DOHH2 (cell line): ENCODE results near the gene MEF2A.

ENCODE experiments used
- H3F3A ChIP-seq: fragments of 200-600 bp; sonication (generic), shearing (Covaris generic); 2 replicates; pipeline ENCODE4 v1.6.0; 2016; ENCODE audit warnings: antibody characterized with exemption, mild to moderate bottlenecking; ENCODE audit not compliant: control insufficient read depth, insufficient read depth
- H3K27ac ChIP-seq: fragments of 200-600 bp; sonication (generic); 2 replicates; pipeline ENCODE4 v1.5.1; 2014; ENCODE audit warnings: low read depth, mild to moderate bottlenecking, low read length, moderate library complexity
- H3K27me3 ChIP-seq: fragments of 200-600 bp; sonication (generic); 2 replicates; pipeline ENCODE4 v1.6.1; 2014; ENCODE audit warnings: mild to moderate bottlenecking, low read length, mixed read lengths; ENCODE audit not compliant: control insufficient read depth
- H3K36me3 ChIP-seq: fragments of 200-600 bp; sonication (generic); 2 replicates; pipeline ENCODE4 v1.6.1; 2014; ENCODE audit warnings: mild to moderate bottlenecking, low read length, moderate library complexity, mixed read lengths; ENCODE audit not compliant: control insufficient read depth
- H3K4me1 ChIP-seq: fragments of 200-600 bp; sonication (generic); 2 replicates; pipeline ENCODE4 v1.6.1; 2014; ENCODE audit warnings: mild to moderate bottlenecking, low read length, mixed read lengths; ENCODE audit not compliant: control insufficient read depth
- H3K4me2 ChIP-seq: fragments of 200-600 bp; sonication (generic); 2 replicates; pipeline ENCODE4 v1.6.0; 2014; ENCODE audit warnings: mild to moderate bottlenecking, low read length, moderate library complexity
- H3K4me3 ChIP-seq: fragments of 200-600 bp; sonication (generic); 2 replicates; pipeline ENCODE4 v1.5.1; 2014; ENCODE audit warnings: mild to moderate bottlenecking, low read length, mixed read lengths
- H3K79me2 ChIP-seq: fragments of 200-600 bp; sonication (generic); 2 replicates; pipeline ENCODE4 v1.6.1; 2014; ENCODE audit warnings: mild to moderate bottlenecking, low read length, mixed read lengths; ENCODE audit not compliant: control insufficient read depth
- H3K9me2 ChIP-seq: fragments of 200-600 bp; sonication (generic); replicated peaks from 2 replicates; pipeline ENCODE4 v1.6.1; 2014; ENCODE audit warnings: mild to moderate bottlenecking, low read length, mixed read lengths; ENCODE audit not compliant: control insufficient read depth
- H3K9me3 ChIP-seq: fragments of 200-600 bp; sonication (generic); 2 replicates; pipeline ENCODE4 v1.6.1; 2014; ENCODE audit warnings: antibody characterized with exemption, low read length, mixed read lengths; ENCODE audit not compliant: control insufficient read depth, insufficient read depth
- H4K20me1 ChIP-seq: fragments of 200-600 bp; sonication (generic); 2 replicates; pipeline ENCODE4 v1.6.0; 2014; ENCODE audit warnings: low read depth, mild to moderate bottlenecking, antibody characterized with exemption, low read length, moderate library complexity; ENCODE audit not compliant: control insufficient read depth, insufficient read depth
- EZH2phosphoT487 ChIP-seq: fragments of 200-600 bp; sonication (generic); IDR thresholded peaks from 2 replicates; pipeline ENCODE4 v1.6.1; 2017; ENCODE audit warnings: borderline replicate concordance, mild to moderate bottlenecking, antibody characterized with exemption, low read length, moderate library complexity, mixed read lengths
- TF ChIP-seq, protein P1 (sequence below): fragments of 200-600 bp; sonication (generic); IDR thresholded peaks from one replicate; pipeline ENCODE4 v1.5.1; 2014; ENCODE audit warnings: antibody characterized with exemption, mild to moderate bottlenecking, low read depth, low read length; ENCODE audit not compliant: poor library complexity, severe bottlenecking

MEF2A gene

DNA sequence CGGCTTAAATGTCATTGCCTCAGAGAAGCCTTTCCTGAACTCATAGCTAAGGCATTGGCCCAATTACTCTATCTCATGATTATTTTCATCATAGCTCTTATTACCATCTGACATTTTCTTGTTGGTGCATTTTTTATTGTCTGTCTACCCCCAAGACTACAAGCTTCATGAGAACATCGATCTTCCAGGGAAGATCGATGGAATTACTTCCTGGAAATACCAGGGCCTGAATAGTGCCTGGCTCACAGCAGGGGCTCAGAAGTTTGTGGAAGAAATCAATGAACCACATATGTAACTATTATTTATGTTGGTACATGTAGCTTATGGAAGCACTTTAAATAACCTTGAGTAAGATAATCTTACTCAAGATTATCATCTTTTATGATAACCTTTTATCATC lies 7.7 kb upstream of the MEF2A start:
- no peaks in the 10 kb centered on the region for H3K9me2 ChIP-seq
- no peak overlapping the region for H3K4me3 ChIP-seq
- no peaks in the 10 kb centered on the region for H3K36me3 ChIP-seq
- H3K9me3 ChIP-seq = no peaks in the 10 kb centered on the region
- H3F3A ChIP-seq = 0 out of 2 replicates have a peak, but pooled peaks cover 7% of the 10 kb centered on the region
- no peaks in the 10 kb centered on the region for H3K27me3 ChIP-seq
- H4K20me1 ChIP-seq = no peaks in the 10 kb centered on the region
- H3K79me2 ChIP-seq = no peaks in the 10 kb centered on the region
- no peak overlapping the region for H3K27ac ChIP-seq
- TF ChIP-seq, protein P1, sequence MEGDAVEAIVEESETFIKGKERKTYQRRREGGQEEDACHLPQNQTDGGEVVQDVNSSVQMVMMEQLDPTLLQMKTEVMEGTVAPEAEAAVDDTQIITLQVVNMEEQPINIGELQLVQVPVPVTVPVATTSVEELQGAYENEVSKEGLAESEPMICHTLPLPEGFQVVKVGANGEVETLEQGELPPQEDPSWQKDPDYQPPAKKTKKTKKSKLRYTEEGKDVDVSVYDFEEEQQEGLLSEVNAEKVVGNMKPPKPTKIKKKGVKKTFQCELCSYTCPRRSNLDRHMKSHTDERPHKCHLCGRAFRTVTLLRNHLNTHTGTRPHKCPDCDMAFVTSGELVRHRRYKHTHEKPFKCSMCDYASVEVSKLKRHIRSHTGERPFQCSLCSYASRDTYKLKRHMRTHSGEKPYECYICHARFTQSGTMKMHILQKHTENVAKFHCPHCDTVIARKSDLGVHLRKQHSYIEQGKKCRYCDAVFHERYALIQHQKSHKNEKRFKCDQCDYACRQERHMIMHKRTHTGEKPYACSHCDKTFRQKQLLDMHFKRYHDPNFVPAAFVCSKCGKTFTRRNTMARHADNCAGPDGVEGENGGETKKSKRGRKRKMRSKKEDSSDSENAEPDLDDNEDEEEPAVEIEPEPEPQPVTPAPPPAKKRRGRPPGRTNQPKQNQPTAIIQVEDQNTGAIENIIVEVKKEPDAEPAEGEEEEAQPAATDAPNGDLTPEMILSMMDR = no peak
- TF ChIP-seq EZH2phosphoT487 = no peak
- no peak overlapping the region for H3K4me2 ChIP-seq
- H3K4me1 ChIP-seq = peaks cover 16% of the 10 kb centered on the region

DNA sequence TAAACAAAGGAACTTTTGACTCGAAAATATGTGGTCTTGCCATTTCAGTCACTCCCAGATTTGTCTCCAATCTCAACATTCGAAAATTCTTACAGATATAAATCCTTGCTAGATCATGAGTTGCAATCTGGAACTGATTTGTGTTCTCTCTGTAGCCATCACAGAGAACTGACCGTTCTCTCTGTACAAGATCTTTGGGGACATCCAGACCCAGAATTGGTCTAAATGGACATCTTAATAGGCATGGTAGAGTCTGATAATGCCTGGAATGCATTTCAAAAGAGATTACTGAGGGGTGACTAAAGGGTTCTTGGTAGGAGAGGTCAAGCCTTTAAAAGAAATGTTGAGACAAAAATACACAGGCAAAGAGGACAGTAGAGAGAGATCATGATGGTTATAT lies 7.2 kb upstream of the MEF2A start:
- H3K4me1 ChIP-seq = peaks cover 21% of the 10 kb centered on the region
- no peaks in the 10 kb centered on the region for H3K9me2 ChIP-seq
- H3F3A ChIP-seq = 0 out of 2 replicates have a peak, but pooled peaks cover 7% of the 10 kb centered on the region
- H3K4me2 ChIP-seq = no peak overlapping the region
- H3K9me3 ChIP-seq = no peaks in the 10 kb centered on the region
- no peaks in the 10 kb centered on the region for H3K79me2 ChIP-seq
- no peaks in the 10 kb centered on the region for H3K27me3 ChIP-seq
- H3K27ac ChIP-seq = no peak overlapping the region
- no peaks in the 10 kb centered on the region for H4K20me1 ChIP-seq
- H3K36me3 ChIP-seq = no peaks in the 10 kb centered on the region
- no peak for TF ChIP-seq EZH2phosphoT487
- TF ChIP-seq, protein P1 = no peak
- H3K4me3 ChIP-seq = no peak overlapping the region

DNA sequence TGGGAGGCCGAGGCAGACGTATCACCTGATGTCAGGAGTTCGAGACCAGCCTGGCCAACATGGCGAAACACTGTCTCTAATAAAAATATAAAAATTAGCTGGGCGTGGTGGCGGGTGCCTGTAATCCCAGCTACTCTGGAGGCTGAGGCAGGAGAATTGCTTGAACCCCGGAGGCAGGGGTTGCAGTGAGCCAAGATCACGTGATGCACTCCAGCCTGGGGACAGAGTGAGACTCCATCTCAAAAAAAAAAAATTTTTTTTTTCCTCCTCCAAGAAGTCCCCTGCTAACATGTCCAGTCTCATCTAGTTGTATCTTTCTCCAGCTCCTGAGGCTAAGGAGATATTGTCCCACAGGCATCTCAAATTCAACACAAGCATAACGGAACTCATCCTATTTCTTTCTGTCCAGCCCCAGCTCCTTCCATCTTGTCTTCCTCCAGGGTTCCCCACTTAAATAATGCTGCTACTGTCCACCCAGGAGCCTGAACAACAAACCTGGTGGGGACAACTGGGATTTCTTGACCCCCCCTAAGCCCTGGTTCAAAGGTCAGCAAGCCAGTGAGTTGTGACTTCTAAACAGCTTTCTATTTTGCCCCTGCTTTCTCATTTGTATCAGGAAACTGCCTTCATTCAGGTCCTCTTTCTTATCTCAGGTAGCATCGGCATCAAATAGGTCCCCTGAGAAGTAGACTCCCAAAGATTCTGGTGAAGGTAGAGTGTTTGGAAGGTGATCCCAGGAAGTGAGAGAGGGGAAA lies 4.1 kb upstream of the MEF2A start:
- no peak overlapping the region for H3K4me3 ChIP-seq
- peaks cover 34% of the 10 kb centered on the region for H3K4me1 ChIP-seq
- H3K27me3 ChIP-seq = no peaks in the 10 kb centered on the region
- peaks cover under 1% of the 10 kb centered on the region; the same call in 1 of the 2 replicates for H3K36me3 ChIP-seq
- no peaks in the 10 kb centered on the region for H3K9me2 ChIP-seq
- no peaks in the 10 kb centered on the region for H4K20me1 ChIP-seq
- H3K4me2 ChIP-seq = no peak overlapping the region
- H3K9me3 ChIP-seq = no peaks in the 10 kb centered on the region
- H3K27ac ChIP-seq = no peak overlapping the region
- TF ChIP-seq EZH2phosphoT487 = no peak
- TF ChIP-seq, protein P1 = no peak
- H3K79me2 ChIP-seq = peaks cover 8% of the 10 kb centered on the region
- peaks cover 14% of the 10 kb centered on the region for H3F3A ChIP-seq
